ENCODE results near the gene SCYL2. TPM values are rescaled to one million over a fixed set of nuclear protein-coding genes. Genes with fewer than 3 reads are reported as not detected.
A peak's percentile ranks its signal among the peaks of the same experiment; 100 is the strongest.

Gene SCYL2
- total RNA-seq, 2 donors from 2014 or later = 13.8 to 23.1 TPM

DNA sequence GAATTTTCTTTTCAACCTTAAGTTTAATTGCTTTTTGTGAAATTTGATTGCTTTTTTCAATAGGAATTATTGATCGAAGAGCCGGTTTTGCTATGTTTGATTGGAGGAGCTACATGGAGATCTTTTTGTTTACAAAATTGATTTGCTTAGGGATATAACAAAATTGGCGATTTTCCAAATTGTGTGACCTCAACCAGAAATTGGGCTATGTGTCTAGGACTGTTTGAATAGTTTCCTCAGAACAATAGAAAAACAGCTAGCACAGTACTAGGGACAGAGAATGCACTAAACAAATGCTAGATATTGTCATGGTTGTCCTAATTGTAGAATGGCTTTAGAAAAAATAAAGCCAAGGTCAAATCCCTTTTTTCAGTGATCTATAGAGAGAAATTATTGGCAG is 92.3 kb downstream of the SCYL2 start:
- H3K4me1 ChIP-seq = peaks cover 7% of the 10 kb centered on the region
- H3K36me3 ChIP-seq (replicated peaks in 1 of 2; ENCODE audit: insufficient read depth in 1 of 2, low read depth in 2 of 2) = no peaks in the 10 kb centered on the region
- TF ChIP-seq, protein P1, sequence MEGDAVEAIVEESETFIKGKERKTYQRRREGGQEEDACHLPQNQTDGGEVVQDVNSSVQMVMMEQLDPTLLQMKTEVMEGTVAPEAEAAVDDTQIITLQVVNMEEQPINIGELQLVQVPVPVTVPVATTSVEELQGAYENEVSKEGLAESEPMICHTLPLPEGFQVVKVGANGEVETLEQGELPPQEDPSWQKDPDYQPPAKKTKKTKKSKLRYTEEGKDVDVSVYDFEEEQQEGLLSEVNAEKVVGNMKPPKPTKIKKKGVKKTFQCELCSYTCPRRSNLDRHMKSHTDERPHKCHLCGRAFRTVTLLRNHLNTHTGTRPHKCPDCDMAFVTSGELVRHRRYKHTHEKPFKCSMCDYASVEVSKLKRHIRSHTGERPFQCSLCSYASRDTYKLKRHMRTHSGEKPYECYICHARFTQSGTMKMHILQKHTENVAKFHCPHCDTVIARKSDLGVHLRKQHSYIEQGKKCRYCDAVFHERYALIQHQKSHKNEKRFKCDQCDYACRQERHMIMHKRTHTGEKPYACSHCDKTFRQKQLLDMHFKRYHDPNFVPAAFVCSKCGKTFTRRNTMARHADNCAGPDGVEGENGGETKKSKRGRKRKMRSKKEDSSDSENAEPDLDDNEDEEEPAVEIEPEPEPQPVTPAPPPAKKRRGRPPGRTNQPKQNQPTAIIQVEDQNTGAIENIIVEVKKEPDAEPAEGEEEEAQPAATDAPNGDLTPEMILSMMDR (IDR thresholded peaks at IDR 0.05) = no peak
- TF ChIP-seq POLR2A (IDR thresholded peaks at IDR 0.05) = no peak
- H3K27me3 ChIP-seq = no peaks in the 10 kb centered on the region
- intact Hi-C loops (cut with DNase I) = no loop called here
- no peak overlapping the region for H3K4me3 ChIP-seq
- H3K9me3 ChIP-seq = no peaks in the 10 kb centered on the region
- DNase-seq (no peak), ATAC-seq (no peak)
- 31 to 34% methylated on average over 3 of the region's 3 CpGs for WGBS, 2 donors
- no peak overlapping the region for H3K27ac ChIP-seq

DNA sequence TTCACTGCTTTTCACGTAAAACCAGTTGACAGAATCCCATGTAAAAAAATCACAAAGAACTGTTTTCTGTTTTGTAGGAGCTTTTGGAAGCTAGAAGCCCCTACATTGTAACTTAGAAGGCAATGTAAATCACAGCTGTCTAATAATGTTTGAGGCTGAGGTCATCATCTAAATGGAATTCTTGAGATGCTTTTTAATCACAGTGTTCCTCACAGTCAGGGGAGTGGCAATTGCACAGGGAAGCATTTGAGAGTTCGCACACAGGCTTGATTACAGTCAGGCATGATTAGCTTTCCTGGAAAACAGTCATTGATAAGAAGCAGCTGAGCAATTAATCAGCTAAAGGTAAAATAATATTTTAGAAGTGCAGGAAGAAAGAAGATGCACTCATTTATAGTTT is 92.8 kb downstream of the SCYL2 start:
- ATAC-seq = peak; percentile 59
- no peaks in the 10 kb centered on the region for H3K9me3 ChIP-seq
- H3K27ac ChIP-seq = no peak overlapping the region
- no peaks in the 10 kb centered on the region for H3K27me3 ChIP-seq
- intact Hi-C loops (cut with DNase I) = no loop called here
- WGBS, 2 donors = 24 to 29% methylated on average over 2 of the region's 2 CpGs
- peaks cover 7% of the 10 kb centered on the region for H3K4me1 ChIP-seq
- no peaks in the 10 kb centered on the region for H3K36me3 ChIP-seq (replicated peaks in 1 of 2; ENCODE audit: insufficient read depth in 1 of 2, low read depth in 2 of 2)
- H3K4me3 ChIP-seq = no peak overlapping the region
- DNase-seq = no peak
- TF ChIP-seq POLR2A (IDR thresholded peaks at IDR 0.05) = no peak
- TF ChIP-seq, protein P1 (IDR thresholded peaks at IDR 0.05) = no peak

DNA sequence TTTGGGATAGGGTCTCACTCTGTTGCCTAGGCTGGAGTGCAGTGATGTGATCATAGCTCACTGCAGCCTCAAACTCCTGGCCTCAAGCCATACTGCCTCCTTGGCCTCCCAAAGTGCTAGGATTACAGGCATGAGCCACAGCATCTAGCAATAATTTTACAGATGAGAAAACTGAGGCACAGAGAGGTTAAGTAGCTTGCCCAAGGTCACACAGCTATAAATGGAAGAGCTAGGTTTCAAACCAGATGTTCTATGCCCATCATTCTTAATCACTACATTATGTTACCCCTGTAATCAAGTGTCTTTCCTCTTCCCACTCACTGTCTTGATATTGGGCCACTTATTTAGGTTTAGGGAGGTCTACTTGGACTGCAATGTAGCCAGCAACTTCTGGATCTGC is 93.5 kb downstream of the SCYL2 start:
- Histone ChIP-seq H3K27ac (no peak overlapping the region), H3K36me3 (replicated peaks in 1 of 2; ENCODE audit: insufficient read depth in 1 of 2, low read depth in 2 of 2) (no peaks in the 10 kb centered on the region), H3K27me3 (no peaks in the 10 kb centered on the region), H3K9me3 (no peaks in the 10 kb centered on the region), H3K4me1 (peaks cover 7% of the 10 kb centered on the region), H3K4me3 (no peak overlapping the region)
- ATAC-seq (no peak), DNase-seq (no peak)
- intact Hi-C loops (cut with DNase I) = no loop called here
- TF ChIP-seq, protein P1 (IDR thresholded peaks at IDR 0.05) = no peak
- TF ChIP-seq POLR2A (IDR thresholded peaks at IDR 0.05) = no peak

GRCh38 chr12:100364324-100364723 is 97.3 kb downstream of the SCYL2 start:
- H3K27me3 ChIP-seq = no peaks in the 10 kb centered on the region
- TF ChIP-seq, protein P1 (IDR thresholded peaks at IDR 0.05) = no peak
- no peak for TF ChIP-seq POLR2A (IDR thresholded peaks at IDR 0.05)
- ATAC-seq (no peak), DNase-seq (no peak)
- no peaks in the 10 kb centered on the region for H3K36me3 ChIP-seq (replicated peaks in 1 of 2; ENCODE audit: insufficient read depth in 1 of 2, low read depth in 2 of 2)
- intact Hi-C loops (cut with DNase I) = no loop called here
- H3K4me3 ChIP-seq = no peak overlapping the region
- peaks cover 7% of the 10 kb centered on the region for H3K4me1 ChIP-seq
- H3K27ac ChIP-seq = no peak overlapping the region
- no peaks in the 10 kb centered on the region for H3K9me3 ChIP-seq
- 78 to 87% methylated on average over 4 of the region's 4 CpGs for WGBS, 2 donors

DNA sequence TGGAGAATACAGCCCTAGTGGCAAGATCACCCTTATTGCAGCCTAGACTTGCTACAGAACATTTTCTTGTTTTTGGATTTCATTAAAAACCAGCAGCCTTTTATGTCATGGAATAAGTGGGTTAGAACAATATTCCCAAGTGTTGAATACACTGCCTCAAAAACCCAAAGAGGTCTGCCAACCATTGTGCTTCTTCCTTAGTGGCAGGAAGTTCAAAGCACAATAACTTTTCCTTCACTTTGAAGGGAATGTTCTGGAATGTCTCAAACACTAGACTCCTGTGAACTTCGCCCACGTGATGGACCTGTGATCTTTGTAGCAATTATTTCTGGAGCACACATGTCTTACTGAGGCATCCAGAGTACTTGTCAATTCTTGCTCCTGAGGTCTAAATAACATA is 98.4 kb downstream of the SCYL2 start:
- no peaks in the 10 kb centered on the region for H3K4me1 ChIP-seq
- intact Hi-C loops (cut with DNase I) = no loop called here
- ATAC-seq (no peak), DNase-seq (no peak)
- WGBS, 2 donors = 64 to 77% methylated on average over 2 of the region's 2 CpGs
- no peak overlapping the region for H3K4me3 ChIP-seq
- H3K27ac ChIP-seq = no peak overlapping the region
- H3K27me3 ChIP-seq = no peaks in the 10 kb centered on the region
- TF ChIP-seq POLR2A (IDR thresholded peaks at IDR 0.05) = no peak
- TF ChIP-seq, protein P1 (IDR thresholded peaks at IDR 0.05) = no peak
- no peaks in the 10 kb centered on the region for H3K9me3 ChIP-seq
- no peaks in the 10 kb centered on the region for H3K36me3 ChIP-seq (replicated peaks in 1 of 2; ENCODE audit: insufficient read depth in 1 of 2, low read depth in 2 of 2)

All from body of pancreas (tissue), 4 donors.